ELR (cell line): ENCODE data around the gene FHOD3.
A peak's percentile ranks its signal among the peaks of the same experiment; 100 is the strongest.

Experiments
- DNase-seq: peaks from one replicate; pipeline ENCODE4 v3.0.0-alpha.2; 2015; ENCODE audit warnings: low read depth

The FHOD3 gene

DNA sequence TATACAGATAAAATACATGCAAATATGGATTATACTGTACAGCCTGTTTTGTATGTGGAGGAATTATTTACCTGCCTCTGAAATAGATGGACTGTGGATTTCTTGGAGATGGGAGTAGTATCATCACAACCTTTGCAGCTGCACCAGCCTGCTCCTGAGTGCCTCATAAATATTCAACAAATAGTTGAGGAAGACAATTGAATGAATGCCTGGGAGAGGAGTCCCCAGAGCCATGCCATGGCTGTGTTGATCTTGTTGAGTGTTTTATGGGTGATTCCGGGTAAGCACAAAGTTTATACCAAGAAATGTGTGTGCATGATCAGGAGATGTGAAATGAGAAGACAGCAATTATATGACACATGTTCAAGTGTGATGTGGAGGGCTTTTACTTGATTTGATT lies 225.0 kb downstream of the FHOD3 start:
- DNase-seq, result no peak

DNA sequence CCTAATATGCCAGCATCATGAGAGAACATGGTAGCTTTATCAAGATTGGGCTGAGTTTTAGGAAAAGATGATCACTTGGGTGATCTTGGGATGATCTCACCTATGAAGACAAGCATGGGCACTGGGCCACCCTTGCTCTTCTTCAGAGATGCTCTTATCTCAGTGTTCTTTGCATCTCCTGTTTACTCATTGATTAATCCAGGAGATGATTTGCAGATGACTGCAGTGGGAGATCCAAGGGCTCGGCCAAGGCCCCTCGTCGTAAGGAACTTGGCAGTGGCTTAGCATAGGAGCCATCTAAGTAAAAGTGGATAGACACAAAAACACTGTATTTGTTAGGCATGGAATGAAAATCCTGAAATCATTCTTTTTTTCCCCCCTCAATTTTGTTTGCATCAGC lies 228.4 kb downstream of the FHOD3 start:
- no peak for DNase-seq

DNA sequence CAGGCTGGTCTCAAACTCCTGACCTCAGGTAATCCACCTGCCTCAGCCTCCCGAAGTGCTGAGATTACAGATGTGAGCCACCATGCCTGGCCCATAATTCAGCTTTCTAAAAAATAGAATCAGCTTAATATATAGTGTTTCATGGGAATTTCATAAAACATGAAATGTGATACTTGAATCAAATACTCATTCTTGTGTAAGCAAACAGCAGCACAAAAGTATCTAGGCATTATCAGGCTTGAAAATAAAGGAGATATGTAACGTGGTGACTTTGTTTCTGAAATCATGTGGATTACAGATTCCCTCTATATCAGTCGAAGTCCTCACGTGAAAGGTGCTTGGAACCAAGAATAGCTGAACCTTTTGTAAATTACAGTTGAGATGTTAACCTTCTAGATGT lies 229.1 kb downstream of the FHOD3 start:
- DNase-seq, result no peak

DNA sequence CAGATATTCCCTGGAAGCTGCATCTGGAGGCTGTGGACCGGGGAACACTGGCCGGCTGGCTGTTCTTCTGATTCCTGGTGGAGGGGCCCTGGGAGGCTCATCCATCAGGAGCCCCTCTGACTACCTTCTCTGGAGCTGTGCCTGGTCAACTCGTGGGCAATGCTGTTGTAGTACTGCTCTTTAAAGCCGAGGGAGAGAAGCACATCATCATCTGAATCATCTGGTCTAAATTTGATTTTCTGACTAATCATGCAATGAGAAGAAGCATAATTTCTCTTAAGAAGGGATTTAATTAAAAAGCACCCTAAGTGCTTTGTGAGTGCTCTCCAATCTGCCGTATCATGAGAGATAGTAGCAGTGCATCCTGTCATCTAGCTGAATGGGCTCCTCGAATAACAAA lies 229.5 kb downstream of the FHOD3 start:
- DNase-seq, result no peak

DNA sequence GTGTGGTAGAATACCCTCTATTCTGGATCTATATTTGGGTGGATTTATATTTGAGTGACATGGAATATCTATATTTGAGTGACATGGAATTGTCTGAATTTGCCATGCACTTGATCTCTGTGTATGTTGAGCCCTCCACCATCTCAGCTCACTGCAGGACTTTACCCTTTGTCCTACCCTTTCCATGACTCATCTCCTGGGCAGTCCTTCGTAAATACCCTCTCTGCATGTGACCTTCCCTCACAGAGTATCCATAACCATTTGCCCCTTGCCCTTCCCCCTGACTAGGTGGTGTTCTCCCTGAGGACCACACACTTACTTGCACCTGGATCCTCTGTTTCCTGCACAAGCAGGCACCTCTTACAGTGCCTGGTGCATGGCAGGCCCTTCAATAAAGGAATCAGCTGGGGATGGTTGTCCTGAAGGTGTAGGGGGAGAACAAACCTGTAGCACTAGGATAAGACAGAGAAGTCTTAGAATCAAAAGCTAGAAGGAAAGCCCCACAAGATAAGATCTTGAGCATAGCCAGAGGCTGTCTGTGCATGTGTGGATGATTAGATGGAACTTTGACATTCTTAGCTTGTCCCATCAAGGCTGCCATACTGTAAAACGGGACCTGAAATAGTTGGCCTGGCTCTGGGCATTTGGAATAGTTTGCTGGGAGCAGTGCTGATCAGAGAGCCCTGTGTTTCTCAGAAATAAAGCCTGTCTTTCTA lies 230.4 kb downstream of the FHOD3 start:
- DNase-seq, result no peak

DNA sequence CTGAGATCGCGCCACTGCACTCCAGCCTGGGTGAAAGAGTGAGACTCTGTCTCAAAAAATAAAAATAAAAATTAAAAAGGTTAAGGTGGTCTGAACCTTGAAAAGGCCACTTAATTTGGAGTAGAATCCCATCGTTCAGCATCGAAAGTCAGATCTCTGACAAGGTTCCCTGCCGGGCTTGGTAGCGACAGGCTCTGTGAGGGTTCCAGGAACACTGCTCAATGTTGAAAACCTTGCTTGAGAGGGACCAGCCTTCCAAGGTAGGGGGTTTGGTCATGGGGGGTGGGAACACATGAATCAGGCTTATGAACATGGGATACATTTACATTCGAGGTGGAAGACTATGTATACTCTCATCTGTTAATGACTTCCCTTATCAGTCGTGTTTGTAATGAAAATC lies 232.2 kb downstream of the FHOD3 start:
- DNase-seq, result no peak

DNA sequence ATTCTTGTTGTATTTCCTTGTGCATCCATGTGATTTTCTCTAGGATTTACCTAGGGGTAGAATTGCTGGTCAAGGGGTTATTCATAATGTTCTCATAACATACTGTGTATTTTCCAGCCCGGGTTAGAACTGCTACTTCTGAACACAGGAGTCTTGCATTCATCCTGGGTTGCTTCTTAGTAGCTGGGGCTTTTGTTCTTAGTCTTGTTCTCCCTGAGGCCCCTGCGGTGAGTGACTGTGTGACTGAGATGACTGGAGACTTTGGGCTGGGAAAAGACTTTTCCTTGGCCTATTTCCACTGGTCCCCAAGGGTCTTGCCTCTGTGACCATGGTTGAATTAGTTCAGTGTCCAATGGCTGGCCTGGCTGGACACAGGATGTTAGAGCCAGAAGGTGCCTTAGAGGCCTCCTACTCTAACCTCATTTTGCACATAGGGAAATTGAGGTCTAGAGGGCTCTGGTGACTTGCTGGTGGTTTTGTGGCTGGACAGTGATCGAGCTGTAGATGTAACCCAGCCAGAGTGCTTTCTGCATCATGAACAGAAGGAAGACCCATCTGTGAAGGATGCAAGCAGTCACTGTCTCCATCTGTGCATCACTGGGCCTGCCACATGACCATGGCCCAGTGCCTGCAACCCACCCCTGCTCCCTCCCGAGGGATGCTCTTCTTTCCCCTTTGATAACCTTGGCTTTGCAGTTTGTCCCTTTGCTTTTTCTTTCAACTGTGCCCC lies 233.3 kb downstream of the FHOD3 start:
- DNase-seq, result no peak

DNA sequence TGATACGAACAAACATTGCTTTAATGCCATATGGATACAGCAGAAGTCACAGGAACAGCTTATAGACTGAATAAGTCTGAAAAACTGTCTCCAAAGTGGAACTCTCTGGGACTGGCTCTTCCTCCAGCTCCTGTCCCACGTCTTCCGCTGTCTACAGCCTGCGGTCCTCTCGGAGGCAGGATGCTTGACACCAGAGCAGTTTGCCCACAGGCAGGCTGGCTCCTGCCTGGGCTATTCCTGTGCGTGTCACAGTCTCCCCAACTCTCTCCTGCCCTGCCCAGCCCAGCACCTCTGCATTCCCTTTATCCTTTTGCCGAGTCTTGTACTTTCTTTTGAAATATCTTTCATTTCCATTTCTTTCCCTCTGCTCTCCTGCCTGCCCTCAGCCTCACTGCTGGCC lies 234.1 kb downstream of the FHOD3 start:
- no peak for DNase-seq

DNA sequence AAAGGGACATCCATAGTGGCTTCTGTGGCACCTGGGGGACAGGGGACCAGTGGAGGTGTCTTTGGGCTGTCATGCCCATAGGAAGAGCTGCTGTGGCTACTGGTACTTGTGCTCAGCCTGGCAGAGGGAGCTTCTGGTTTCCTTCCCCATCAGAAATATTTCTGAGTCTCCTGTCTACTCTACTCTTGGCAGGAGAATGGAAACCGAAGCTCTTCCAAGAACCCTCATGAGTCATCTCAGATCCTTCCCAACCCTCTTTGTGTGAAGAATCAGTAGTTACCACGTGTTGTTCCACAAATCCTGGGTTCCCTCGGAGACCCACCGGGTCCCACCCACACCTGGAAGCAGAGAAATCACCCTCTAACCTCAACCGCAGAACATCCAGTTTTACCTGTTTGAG lies 234.9 kb downstream of the FHOD3 start:
- DNase-seq, result peak; percentile 33

DNA sequence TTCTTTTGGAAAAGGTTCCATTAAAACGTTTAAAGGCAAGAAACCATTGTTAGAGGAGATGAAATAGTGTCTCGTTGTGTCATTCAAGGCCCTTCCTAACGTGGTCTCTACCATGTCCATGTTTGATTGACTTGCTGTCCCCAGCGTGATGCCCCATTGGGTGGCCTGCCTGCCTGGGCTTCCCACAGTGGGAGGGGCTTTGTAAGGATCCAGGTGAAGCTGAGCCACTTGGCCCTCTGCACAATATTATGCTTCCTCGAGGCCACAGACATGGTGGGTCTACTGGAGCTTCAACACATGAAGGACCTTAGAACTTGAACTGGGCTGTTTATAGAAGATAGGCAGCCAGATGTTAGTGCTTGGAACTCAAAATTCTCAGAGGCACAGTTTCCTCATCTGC lies 235.3 kb downstream of the FHOD3 start:
- DNase-seq, result no peak

DNA sequence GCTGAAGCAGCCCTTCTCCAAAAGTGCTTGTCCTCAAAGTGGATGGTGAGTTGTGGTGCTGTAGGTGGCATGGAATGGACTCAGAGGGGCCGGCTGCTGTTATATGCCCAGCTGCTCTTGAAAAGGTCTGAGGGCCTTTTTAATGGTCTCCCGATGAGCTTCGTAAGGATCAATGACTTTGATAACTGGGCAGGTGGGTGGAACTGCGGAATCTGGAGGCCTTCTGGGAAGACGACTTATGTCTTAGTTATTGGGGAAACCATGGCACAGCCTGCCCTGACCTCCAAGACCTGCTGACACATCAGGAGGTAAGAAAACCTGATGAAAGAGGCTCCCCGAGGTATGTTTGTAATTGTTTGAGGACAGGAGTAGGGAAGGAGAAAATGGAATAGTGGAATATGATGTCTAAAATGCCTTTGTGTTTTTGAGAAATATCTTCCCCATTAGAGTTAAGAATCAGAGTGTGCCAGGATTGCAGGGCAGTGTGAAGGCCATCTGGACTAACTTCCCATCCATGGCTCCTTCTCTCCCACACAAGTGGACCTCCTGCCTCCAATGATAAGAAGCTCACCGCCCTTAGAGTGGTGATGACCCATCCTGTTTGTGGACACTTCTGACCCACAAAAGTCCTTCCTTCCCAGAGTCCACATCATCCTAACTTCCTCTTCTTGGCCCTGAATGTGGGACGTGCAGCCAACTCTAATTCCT lies 236.1 kb downstream of the FHOD3 start:
- no peak for DNase-seq

DNA sequence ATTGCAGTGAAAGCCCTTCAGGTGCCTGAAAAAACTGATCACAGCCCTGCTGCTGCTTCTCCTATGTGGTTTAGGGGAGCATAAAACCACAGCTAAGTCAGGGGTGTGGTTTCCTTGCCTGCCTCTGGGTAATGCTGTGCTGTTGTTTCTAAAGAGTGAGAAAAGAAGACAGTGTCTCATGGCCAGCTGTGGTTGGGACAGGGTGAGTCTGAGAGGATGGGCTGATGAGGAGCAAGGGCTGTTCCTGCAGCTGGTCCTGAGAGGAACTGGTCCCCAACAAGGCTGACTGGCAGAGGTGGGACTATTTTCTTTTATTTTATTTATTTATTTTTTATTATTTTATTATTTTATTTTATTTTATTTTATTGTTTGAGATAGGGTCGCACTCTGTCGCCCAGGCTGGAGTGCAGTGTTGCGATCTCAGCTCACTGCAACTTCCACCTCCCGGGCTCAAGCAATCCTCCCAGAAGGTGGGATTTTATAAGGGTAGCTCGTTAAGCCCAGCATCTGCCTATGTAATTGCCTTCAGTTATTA lies 236.7 kb downstream of the FHOD3 start:
- peak; percentile 3 for DNase-seq

DNA sequence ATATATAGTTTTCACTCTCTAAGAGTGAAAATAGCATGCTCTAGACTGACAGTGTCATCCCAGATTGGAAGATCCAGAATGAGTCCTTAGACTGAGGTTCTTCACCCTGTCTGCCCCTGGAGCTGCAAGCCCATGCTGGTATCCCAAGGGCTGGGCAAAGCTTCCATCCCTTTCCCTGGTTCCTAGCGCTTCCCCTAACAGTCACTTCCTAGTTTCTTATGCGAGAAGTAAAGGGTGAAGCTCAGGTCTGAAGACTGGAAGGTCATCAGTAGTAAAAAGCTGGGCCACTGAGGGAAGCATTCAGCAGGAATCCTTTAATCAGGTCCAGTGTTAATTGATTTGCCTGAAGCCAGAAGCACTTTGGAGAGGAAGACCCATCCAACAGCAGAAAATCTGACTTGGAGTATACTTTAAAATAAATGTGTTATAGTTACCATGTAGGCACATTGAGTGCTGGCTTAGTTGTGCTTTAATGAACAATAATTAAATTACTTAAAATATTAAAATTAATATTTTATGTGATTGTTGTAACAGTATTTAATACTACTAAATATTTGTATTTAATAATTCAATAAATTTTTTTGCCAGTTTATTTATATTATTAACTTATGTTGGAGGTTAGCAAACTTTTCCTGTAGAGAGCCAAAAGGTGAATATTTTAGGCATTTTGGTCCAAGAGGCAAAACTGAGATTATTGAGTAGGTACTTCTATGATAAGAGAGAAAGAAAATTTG lies 237.9 kb downstream of the FHOD3 start:
- no peak for DNase-seq

DNA sequence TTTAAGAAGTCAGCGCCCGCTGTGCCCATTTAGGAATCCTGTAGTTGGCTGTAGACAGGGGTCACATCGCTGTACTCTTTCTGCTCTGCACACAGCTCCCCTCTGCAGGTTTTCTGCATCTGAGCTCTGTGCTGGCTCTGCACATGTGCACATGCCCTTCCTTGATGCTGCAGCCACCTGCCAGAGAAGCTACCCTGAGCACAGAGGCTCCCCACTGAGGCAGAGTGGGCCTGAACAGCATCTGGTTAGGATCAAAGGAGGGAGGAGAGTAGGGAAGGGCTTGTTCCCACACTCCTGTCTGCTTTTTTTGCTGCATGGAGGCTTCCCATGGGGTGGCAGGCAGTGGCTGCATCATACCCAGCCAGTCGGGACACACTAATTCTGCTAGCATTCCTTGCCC lies 238.9 kb downstream of the FHOD3 start:
- no peak for DNase-seq

DNA sequence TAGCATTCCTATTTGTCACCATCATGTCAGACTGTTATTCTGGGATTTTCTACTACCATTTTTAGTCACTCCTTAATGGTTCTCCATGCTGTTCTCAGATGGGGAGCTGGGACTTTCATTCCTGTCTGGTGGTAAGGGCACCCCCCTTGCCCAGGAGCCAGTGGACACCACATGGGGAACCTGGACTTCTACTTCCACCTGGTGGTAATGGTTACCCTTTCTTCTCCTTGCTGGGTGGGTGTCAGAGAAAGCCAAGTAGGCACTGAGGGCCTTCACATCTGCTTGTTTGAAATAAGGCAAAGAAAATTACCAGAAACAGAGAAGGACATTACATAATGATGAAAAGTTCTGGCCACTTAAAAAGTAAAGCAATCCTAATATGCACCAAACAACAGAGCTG lies 239.8 kb downstream of the FHOD3 start:
- no peak for DNase-seq

DNA sequence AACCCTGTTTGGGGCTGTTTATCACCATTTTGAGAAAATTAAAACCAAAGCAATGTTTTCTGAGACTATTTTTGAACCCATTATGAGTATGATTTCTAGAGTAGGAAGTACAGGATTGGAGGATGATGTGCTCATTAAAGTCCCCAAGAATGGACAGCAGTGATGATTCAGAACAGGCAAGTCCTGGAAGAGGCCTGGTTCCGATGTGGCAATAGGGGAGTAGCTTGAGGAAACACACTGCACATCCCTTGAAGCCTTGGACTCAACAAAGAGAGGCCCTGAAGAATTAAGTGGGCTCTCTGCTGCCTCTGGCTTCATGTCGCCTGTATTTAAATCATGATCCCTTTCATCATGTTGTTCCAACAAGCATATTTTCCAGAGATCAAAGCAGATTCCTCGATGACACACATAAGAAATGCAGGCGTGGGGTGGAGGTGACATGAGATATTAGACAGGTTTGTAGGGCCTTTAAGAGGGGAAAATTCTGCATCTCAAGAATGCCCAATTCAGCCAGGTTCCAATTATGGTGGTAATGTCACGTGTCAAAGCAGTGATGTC lies 242.2 kb downstream of the FHOD3 start:
- peak; percentile 12 for DNase-seq

DNA sequence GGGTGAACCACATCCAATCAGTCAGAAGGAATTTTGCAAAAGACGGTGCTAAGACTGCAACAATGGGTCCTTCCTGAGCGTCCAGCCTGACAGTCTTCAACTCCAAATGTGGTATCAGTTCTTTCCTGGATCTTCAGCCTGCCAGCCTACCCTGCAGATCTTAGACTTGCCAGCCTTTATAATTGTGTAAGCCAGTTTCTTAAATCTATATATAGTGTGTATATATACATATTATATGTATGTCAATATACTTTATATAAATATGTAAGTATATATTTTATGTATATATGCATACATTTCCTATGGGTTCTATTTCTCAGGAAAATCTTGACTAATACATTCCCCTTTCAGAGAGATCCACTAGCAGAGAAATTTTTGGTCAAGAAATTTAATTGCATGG lies 245.5 kb downstream of the FHOD3 start:
- no peak for DNase-seq

DNA sequence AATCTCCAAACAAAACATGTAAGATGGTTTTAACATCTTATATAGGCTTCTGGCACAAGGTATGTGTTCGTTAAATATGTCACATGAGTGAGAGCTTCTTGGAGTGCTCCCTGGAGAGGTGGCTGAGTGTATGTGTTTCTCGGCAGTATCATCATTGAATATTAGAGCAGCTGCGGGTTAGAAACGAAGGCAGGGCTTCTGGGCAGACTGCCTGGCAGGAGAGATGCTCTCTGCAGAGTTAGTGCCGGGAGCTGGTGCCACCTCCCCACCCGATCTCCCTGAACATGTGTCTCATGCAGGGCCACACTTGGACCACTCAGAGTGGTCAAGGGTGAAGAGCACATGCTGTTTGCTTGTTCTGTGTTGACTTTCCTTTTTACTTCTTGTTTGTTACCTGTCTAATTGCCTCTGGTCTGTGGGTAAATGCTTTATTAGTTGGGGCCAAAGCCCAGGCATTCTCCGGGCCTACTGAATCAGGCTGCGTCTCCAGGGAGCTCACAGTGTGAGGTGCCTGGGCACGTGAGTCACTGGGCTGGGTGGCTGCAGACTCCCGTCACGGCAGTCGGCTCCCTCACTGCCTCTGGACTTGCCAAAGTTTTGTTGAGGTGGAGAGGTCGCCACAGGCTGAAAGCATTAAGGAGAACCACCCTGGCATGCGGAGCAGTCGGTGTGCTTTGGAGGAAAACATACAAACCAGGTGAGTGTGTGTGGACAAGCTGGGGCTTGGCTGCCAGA lies 246.6 kb downstream of the FHOD3 start:
- DNase-seq, result no peak

DNA sequence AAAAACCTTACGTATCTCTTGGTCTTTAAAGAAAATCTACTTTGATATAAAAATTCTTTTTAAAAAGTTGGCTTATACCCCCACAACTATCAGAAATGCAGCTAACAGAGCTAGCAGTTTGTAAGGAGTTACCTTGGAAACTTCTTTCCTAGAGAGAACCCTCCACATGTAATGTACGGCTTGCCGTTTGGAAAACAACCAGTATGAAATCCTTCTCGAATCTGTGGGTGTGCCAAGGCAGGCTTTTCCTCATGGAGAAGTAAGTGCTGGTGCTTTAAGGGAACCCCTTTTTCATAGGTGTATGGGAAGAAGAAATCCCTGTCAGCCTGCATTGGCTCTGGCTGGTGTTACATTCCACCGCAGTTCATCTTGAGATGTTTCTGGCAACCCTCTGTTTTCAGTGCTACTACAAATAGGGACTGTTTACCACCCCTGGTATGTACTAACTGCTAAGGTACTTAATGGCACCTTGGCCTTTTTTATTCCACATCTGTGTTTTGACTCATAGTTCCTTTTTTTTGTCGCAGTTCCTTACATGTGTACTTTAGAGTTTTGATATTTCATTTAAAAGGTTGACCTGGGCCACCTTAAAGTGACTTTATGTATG lies 248.4 kb downstream of the FHOD3 start:
- DNase-seq, result no peak

DNA sequence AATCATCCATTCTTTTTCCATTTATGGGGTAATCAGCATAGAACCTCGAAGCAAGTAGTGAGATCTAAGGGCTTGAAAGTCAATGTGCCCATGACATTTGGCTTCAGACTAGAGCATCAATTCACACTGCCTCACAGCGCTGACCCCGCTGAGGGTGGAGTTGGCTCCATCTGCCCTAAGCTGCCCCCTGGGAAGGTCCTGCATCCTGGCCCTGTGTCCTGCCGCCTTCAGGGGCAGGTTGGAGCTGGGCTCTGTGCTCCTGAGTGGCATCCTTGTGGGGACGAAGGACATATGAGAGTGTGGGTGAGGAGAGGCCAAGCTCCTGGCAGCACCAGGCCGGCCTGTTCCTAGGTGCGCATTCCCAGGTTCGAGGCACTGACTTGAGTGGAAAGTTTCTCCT lies 249.4 kb downstream of the FHOD3 start:
- DNase-seq, result no peak

DNA sequence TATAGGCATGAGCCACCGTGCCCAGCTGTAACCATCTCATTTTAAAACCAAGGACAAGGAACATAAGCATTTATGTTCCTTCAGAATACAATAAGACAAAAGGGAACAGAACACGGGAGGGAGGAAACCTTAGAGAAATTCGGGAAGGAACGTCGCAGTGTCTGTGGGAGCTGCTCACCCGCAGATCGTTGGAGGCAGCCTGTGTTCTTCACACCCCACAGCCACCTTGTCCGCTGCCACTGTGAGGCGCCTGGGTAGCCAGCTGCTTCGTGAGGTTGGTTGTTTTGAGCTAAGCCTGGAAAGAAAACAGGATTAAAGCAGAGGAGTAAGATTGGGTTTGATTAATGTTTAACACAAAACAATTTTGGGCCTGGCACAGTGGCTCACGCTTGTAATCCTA lies 250.0 kb downstream of the FHOD3 start:
- no peak for DNase-seq
